ENCODE data around the gene PANK4. TPM values are rescaled to one million over a fixed set of nuclear protein-coding genes. Genes with fewer than 3 reads are reported as not detected.

The PANK4 gene
- total and polyA plus RNA-seq, 2 of the 8 experiments (the other 6 are each of a cell fraction or from before 2014, with no cell fraction given) = 20.1 to 29.7 TPM

GRCh38 chr1:2557482-2558400 lies 31.3 kb upstream of the PANK4 start (continued):
- TF ChIP-seq SRF (IDR thresholded peaks at IDR 0.05; ENCODE audit: low read depth, low read length) (no peak), ASH2L (IDR thresholded peaks at IDR 0.05; ENCODE audit: low read length) (no peak), E2F6 (IDR thresholded peaks at IDR 0.05) (no peak), BCL11A (IDR thresholded peaks at IDR 0.05; ENCODE audit: low read depth in 2 of 2, low read length in 2 of 2) (no peak), POU5F1 (IDR thresholded peaks at IDR 0.05; ENCODE audit: low read depth, low read length) (no peak), CEBPB (IDR thresholded peaks at IDR 0.05; ENCODE audit: low read depth, low read length) (no peak), JUN (IDR thresholded peaks at IDR 0.05; ENCODE audit: low read depth, low read length) (no peak)

Measured in H1 (cell line).